Stimulated activated CD4-positive, alpha-beta T cell treated with anti-CD3 and anti-CD28 coated beads, Interleukin-12 subunit alpha, Interleukin-12 subunit beta, amount 100 ng/mL, for 4 hours (primary cell): ENCODE data around the gene EIF2B2.
"Not testable (repeated sequence)": the region's sequence is repeated elsewhere in the genome, so short reads cannot be mapped to it uniquely, and the experiment has no call there.

Source experiments
- DNase-seq: peaks from one replicate; pipeline ENCODE4 v3.0.0-alpha.2; 2020

The EIF2B2 gene

DNA sequence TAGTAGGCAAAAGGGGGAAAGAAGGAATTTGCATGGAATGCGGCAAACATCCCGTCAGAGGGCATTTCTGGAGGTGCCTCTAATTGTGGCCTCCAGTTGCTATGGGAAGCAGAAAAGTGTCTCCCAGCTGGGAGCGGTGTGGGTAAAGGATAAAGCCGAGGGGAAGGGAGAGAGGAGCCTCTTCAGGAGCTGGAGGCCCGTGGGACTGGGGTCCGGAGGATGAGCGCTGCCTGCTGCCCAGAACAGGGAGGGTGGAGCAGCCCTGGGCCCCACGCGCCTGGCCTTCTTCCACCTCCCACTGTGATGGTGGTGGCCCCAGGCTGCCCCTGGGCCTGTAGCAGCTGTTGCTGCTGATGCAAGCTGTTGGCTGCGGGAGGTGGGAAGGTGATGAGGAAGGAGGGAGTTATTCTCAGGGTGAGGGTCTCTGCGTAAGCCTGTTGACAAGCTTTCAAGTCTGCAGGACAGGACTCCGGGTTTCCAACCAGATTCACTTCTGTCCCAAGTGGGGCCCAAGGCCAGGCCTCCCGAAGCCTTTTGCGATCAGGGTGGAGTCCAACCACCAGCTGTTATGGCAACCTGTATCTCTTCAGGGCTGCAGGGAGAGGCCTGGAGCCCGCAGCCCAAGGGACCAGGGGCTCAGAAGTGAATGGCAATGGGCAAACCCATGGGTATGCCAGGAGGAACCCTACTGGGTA is 28.2 kb upstream of the EIF2B2 start:
- no peak for DNase-seq

DNA sequence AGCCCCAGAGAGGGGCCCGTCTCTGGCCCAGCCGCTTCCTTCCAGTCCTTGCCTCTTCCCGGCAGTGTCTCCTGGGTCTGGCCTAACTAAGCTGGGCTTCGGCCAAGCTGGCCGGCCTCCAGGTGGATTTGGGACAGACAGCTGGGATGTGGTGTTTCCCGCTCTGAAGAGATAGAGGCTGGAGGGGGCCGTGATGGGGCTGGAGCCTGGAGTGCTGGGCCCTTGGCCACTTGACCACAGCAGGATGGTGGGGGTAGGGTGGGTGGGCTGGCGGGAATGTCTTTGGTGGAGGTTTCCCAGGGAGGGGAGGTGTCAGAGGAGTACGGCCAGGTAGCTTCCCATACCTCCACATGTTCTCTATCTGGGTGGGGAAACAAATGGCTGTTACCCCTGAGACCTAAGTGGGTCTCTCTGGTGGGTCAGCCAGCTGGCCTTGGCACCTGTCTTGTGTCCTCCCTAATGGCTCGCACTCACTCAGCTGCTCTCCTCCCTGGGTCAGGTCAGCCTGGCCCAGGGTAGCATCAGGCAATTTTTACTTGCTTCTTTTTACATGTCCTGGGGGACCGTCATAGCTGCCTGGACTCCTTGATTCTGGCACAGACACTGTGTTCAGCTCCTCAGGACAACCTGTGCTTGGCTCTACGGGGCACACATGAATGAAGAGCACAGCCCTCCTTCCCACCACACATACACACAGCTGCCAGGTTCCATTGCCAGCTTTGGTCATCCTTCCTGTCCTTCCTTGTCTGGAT is 27.5 kb upstream of the EIF2B2 start:
- no peak for DNase-seq

DNA sequence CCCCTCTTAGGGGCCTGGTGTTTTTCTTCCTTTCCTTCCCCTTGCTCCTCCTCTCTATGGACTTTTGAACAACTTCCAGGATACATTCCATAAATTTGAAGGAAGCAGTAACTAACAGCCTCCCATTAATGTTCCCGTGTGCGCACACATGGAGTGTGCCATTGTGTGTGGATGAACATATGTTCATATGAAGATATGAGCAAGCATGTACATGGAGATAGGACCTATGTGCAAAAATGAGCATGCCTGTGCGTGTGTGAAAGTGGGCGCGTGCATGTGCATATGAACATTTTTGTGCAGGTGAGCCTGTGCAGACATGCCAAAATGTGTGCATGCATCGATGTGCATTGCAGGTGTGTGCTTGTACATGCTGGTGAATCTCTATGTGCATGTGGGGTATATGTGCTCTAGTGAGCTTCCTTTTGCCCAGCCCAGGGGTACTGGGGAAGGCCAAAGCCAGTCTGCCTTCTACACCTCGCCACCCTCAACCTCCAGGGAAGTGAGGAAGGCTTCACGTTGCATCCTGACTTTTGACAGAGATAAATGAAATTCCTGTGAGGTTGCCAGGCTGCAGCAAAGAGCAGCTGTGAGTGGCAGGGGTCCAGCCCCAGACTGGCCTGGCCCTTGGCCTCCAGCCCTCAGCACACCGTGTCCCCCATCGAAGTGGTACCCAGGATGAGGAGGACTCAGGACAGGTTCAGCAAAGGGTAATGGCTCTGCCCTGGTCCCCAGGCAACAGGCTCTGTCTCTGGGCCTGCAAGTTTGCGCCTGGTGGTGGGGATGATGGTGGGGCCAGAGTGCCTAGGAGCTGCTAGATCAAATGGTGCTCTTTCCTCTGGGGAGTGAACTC is 26.2 kb upstream of the EIF2B2 start:
- no peak for DNase-seq

DNA sequence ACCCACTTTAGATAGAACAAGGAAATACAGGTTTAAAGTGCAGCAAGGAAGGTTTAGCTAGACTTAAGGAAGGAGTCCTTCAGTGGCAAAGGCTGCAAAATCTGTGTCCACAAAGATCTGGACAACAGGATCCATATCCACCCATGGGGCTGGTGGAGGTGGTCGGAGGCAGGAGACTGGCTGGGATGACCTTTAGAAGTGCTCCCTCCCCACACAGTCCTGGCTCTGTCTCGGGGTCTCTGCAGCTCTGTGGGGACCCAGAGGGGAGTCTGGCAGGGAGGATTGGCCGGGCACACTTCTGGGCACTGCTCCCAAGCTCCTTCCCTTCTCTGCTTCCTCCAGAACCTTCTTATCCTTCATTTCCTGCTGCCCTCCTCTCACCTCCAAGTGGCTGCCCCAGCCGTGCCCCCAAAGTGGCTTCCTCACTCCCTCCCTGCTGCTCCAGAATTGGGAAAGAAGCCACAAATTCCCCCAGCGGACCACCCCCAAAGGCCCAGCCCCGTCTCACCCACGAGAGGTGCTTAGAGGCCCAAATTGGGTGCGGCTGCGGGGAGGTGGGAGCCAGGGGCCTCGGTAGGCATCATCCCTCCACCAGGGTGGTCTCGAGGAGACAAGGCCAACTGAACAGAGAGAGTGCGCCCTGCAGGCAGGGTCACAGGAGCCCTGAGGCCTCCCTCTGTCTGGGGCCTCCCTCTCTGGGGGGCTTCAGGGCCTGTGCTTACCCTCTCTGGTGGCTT is 25.4 kb upstream of the EIF2B2 start:
- no peak for DNase-seq

DNA sequence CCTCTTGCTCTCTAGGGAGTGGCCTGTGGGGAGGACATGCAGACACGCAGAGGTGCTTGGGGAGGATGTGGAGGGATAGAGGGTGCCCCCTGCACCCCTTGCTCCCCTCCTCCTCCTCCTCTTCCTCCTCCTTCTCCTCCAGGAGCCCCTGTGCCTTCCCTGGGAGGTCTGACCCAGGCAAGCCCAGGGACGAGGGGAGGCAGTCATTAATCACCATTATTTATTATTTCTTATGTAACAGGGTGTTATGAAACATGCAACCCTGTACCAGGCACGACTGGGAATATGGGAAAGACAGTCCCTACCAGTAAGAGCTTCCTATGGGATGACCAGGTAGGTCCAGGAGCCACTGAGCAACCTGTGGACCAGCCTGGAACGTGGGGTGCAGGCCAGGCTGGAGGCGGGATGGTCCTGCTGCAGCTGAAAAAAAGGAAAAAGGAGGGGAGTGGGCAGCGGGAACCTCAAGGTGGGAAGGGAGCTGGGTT is 24.8 kb upstream of the EIF2B2 start:
- no peak for DNase-seq

DNA sequence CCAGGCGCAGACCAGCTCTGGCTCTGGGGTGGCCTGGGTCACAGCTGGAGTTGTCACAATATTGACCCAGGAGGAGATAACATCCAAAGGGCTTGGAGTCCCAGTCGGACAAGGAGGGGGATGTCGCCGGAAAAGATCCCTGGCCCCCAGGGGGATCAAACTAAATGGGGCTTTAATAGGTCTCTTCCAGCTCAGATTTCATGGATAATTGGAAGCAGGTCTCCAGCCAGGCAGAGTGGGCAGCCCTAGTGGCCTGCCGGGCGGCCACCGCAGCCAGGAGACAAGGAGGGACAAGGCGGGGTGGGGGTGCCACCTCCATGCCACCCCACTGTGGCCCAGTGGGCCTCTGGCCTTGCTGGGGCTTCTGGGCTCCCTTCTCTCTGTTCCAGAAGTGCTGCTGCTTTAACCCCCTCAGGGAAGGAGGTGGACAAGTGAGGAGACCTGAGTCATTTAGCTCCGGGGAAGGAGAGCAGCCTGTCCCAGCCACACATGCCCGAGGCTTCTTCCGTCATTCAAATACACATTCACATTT is 24.2 kb upstream of the EIF2B2 start:
- DNase-seq = no peak

DNA sequence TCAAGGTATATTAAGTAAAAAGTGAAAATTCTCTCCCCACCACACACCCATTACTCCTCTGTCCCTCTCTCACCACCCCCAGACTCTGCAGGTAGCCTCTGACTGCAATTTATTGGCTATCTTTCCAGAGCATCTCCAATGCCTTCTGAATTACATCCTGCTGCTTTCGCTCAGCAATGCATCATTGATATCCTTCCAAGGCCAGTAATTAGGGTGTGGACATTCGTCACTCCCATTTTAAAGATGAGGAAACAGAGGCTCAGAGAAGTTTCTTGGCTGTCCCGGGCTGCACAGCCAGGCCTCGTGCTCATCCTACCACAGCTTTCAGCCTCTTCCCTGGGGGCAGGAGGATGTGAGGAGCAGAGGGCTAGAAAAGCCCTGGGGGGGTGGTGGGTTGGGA is 23.7 kb upstream of the EIF2B2 start:
- DNase-seq = no peak

DNA sequence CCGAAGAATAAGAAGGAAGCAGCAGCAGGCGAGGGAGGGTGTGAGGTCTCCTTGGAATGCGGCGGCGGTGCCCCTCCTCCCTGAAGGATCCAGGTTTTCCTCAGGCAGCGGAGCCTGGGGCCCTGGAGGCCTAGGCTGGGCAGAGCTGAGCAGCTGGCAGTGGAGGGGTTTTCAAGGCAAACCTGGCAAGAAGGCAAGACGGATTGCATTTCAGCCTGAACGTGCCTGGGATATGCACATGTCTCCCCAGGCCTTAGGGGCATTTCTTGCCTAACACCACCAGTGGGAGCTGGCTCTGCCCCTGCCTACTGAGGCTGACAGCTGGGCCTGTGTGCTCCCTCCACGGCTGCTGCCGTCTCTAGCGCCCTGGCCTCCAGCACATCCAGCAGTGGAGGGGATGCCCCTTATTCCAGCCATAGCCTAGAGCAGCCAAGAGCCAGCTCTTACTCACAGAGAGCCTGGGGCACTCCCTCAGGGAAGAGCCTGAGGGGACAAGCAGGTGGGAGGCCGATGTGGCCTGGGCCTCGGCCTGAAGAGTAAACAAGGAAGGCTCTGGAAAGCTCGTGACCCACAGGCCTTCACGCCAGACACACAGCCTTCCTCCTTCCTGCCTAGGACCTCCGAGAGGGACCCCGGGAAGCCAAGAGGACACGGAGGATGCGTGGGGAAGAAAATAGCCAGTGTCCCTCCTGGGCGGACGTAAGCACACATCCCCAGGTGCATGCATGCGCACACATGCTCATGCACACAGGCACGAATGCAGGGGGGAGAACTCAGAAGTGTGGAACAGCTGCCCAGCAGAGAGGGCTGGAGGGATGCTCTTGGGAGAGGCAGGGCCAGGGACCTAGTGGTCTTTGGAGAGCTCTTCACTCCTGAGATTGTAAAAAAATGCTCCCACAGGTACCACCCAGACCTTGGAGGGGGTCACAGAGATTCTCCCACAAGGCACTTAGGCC is 23.0 kb upstream of the EIF2B2 start:
- DNase-seq = no peak

DNA sequence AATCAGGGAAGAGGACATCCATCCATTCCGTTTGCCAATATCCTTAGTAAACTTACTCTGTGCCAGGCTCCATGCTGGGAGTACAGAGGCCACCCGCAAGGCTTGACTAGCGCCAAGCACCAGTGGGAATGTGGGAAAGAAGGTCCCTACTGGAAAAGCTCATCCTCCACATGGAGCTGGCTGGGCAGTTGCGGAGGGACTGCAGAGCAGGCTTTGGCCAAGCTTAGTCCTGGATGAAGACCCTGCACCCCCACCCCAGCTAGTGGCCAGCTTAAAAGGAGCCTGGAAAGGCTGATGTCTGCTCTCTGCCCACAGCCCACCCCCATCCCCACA is 22.4 kb upstream of the EIF2B2 start:
- DNase-seq = no peak

DNA sequence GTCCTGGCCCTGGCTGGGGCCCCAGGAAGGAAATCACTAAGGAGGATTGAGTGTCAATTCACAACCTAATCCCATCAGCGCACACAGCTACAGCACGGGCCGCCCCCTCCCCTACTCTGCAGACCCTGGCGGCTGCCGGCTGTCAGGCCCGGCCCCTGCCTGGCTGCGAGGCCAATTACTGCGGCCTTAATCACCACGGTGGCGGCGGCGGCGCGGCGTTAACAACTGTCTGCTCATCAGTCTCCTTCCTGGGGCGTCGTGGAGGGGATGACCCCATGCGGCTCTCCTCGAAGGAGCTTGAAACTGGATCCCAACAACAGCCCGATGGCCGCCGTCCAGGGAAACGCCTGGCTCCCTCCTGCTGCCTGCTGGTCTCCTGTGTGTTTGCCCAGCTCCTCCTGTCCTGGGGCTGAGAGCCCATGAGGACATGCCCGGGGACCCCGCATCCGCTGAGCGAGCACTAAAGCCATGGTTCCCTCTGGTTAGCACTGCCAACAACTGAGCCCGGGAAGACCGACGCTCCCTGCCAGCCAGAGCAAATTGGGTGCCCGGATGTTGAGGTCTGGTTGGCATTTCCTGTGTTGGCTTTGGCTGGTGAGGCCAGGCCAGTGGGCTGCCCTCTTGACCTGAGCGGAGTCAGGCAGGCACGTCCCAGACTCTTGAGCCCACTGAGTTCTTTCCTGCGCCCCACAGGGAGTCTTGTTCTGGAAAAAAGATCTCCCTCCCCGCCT is 21.8 kb upstream of the EIF2B2 start:
- no peak for DNase-seq

DNA sequence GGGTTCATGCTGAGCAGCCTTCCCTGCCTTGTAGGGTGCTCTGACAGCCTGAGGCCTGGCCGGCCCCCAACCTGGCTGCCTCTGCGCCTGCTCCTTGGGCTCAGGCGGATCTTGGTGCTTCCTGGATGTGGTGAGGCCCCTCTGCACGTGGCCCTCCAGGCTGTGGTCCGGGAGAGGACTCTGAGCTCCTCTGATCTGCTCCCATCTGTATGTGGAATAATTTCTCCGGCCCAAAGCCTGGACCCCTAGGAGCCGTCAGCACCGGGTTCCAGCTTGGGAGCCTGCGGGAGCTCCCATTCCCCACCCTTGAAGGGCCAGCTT is 21.3 kb upstream of the EIF2B2 start:
- no peak for DNase-seq

DNA sequence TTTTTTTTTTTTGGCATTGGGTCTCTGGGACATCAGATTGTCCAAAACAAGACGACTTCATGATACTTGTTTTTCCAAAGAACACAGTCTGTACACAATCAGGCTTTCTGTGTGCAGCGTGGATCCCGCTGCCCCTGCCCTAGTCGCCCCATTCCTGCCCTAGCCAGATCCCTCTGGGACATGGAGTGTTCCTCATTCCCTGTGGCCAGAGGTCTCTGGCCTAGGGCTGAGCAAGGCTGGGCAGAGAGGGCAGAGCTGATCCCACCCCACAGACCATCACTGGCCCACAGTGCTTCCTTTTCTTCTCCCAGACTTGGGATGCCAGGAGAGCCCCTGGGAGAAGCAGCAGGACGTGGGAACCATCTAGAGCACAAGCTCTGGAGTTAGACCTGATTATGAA is 20.9 kb upstream of the EIF2B2 start:
- DNase-seq = no peak

DNA sequence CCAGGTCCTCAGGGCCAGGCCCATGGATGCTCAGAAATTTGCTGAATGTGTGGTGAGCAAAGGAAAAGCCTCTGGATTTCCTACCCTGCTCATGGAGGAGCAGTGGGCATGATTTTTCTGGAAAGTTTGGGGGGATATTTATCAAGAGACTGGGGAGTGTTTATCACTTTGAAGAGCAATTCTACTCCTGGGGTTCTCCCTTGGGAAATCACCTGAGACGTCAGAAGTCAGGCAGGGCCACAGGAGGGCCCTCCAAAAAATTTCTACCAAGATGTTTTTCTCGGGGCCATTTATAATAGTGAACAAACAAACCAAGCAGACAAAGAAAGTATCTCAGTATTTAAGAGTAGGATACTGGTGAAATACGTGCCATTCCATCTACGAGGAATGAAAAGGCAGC is 20.1 kb upstream of the EIF2B2 start:
- no peak for DNase-seq

DNA sequence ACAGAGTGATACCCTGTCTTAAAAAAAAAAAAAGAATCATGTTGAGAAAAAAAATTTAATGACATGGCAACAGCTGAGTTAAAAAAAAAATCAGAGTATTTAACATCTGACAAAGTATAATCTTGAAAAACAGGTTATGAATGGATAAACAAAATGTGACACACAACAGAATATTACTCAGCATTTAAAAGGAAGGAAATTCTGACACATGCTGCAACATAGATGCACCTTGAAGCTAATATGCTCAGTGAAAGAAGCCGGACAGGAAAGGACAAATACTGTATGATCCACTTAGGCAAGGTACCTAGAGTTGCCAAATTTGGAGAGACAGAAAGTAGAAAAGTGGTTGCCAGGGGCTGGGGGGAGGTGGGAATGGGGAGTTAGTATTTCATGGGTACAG is 19.4 kb upstream of the EIF2B2 start:
- no peak for DNase-seq

DNA sequence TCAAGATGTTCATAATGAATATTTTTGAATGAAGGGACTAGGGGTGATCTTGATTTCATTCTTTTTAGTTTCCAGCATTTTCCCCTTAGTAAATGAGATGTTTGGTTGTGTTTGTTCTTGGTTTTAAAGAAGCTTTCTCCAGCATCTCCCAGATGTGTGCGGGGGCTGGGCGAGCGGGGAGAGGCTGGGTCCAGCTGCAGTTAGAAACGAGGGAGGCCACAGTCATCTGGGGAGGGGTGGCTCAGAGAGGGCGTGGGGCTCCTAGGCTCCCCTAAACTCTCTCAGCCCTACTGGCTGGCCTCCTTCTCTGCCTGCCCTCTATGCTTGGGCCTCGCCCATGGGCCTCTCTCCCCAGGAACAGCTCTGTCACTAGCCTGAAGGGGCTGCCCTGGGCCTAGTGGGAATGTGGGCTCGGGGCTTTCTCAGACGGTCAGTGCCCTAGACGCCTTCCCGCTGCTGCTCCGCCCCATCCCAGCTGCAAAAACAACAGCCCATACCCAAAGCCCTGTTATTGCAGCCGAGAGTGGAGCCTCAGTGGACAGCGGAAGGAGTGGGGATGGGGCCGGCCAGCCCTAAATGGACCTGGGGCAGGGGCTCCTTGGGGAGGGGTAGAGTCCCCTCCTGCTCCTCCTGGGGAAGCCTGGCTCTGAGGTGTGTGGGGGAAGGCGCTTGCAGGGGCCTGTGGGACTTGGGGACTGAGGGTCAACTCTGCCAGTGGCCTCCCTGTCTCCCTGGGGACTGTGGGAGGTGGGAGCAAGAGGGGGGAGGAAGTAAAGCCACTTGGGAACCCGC is 18.3 kb upstream of the EIF2B2 start:
- DNase-seq = no peak

DNA sequence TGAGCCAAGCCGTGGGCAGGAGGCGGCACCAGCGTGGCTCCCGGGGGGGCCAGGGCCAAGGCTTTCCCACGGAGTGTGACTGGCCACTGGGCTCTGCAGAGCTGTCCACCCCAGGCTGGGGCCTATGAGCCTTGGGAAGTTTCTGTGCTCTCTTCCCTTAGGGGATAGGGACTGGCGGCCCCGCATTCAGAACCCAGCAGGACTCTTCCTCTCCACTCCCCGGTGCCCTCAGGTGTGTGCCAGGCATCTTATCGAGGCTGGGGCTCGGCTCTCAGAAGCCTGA is 17.8 kb upstream of the EIF2B2 start:
- no peak for DNase-seq

DNA sequence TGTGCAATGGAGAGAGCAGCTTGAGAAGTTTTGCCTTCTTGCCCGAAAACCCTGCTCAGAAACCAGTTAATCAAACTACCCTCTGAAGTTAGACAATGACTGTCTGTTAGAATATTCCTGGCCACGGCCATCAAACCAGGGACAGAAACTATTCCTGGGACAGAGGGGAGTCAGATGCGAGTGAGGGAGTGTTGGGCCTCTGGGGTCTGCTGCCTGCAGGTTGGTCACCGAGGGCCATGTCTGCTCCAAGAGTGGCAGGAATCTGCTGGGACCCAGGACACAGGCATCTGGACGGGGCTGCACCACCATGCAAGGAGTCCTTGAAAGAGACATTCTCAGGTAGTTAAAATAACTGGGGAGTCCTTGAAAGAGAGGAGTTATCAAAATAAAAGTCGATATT is 16.9 kb upstream of the EIF2B2 start:
- no peak for DNase-seq

DNA sequence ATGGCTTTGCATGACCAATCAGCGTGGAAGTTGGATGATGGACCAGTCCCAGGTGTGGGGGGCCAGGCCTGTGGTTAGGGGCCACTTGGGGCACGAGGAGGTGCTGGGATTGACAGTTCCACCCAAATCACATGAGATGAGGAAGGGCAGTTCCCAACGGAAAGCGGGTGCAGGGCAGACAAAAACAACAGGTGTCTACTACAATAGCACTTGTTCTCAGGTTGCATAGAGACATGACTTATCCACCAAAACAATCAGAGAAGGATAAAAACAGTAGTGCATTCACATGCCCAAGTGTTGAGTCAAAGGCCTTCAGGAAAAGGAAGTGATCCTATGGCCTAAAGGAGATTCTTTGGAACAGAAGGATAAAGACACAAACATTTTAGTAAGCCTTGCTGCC is 14.6 kb upstream of the EIF2B2 start:
- no peak for DNase-seq

DNA sequence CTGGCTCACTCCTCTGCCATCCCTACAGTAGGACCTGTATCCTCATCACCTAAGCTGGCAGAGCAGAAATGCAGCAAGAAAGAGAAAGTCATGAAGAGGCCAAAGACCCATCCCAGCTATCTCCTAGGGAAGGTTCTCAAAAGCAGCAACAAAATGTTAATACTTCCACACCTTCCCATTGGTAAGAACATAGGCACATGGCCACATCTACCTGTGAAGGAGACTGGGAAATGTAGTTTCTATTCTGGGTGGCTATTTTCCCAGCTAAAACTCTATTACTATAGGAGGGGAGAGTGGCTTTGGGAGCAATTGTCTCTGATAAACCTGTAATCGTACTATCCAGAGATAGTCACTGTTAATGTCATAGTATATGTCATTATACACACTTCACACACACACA is 13.7 kb upstream of the EIF2B2 start:
- DNase-seq = no peak

DNA sequence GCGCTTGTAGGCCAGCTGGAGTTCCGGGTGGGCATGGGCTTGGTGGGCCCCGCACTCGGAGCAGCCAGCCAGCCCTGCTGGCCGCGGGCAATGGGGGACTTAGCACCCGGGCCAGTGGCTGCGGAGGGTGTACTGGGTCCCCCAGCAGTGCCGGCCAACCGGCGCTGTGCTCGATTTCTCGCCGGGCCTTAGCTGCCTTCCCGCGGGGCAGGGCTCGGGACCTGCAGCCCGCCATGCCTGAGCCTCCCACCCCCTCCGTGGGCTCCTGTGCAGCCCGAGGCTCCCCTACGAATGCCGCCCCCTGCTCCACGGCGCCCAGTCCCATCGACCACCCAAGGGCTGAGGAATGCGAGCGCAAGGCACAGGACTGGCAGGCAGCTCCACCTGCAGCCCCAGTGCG is 8.5 kb upstream of the EIF2B2 start:
- DNase-seq = not testable (repeated sequence)

DNA sequence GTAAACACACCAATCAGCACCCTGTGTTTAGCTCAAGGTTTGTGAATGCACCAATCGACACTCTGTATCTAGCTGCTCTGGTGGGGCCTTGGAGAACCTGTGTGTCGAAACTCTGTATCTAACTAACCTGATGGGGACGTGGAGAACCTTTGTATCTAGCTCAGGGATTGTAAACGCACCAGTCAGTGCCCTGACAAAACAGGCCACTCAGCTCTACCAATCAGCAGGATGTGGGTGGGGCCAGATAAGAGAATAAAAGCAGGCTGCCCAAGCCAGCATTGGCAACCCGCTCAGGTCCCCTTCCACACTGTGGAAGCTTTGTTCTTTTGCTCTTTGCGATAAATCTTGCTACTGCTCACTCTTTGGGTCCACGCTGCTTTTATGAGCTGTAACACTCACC is 6.9 kb upstream of the EIF2B2 start:
- not testable (repeated sequence) for DNase-seq
